Stimulated activated CD4-positive, alpha-beta T cell treated with anti-CD3 and anti-CD28 coated beads, Interleukin-12 subunit alpha, Interleukin-12 subunit beta, amount 100 ng/mL, for 4 hours (primary cell): ENCODE results near the gene PPIL4.

Source experiments
- DNase-seq: peaks from one replicate; pipeline ENCODE4 v3.0.0-alpha.2; 2020

Gene PPIL4

DNA sequence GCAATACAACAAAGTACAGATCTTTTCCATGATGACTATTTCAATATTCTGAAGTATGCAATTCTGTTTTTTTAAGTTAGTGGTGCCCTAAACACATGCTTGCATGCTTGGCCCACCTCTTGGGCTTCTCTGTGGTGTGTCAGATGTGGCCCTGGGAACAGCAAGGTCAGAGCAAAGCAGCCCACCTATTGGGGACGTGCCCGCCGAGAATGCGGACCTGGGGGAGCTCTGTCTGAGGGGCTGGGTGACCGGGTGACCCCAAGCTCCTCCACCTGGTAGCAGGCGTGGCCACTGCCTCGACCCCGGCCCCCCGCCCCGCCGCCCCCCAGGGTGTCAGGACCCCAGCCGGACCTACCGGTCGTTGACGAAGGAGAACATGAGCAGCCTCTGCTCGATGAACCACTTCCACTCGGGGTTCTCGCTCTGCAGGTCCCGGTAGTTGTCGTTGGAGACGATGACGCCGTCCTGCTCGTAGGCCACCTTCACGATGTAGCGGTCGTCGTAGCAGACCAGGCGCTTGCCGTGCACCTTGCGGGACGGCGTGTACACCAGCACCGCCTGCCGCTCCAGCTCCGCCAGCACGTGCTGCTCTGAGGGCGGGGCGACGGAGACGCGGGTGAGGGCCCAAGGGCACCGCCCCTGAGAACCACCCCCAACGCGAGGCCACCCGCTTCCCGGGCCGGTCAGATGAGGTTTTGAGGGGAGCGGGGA lies 89.4 kb downstream of the PPIL4 start:
- no peak for DNase-seq

DNA sequence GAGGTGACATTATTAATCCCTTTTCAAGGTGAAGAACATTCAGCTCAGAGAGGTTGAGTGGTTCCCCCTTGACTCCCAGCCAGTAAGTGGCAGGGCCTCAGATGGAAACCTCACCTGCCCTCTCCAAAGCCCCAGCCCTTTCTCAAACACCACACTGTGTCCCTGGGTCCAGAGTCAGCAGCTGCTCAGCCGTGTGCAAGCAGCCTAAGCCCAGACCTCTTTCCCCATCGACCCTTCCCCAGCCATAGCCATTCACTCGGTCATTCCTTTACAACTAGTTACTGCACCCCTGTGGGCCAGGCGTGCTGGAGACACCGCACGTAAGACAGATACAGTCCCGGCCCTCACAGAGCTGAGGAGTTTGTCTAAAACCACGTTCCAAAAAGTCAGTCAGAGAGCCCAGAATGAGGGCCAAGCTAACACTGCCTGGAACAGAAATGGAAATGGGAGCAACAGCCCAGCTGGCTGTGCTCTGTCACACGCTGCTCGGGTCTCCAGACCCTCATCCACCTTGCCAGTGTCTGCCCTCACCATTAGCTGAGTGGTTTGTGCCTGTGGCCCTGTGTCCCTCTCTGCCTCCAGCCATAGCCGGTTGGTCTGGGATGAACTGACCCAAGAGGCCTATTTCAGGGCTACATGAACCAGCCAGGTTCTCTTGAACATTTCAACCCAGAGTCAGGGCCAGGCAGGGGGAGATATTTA lies 90.7 kb downstream of the PPIL4 start:
- no peak for DNase-seq
